ENCODE results near the gene ECT2.
A peak's percentile ranks its signal among the peaks of the same experiment; 100 is the strongest.
"Not testable (repeated sequence)": the region's sequence is repeated elsewhere in the genome, so short reads cannot be mapped to it uniquely, and the experiment has no call there.

The ECT2 gene, protein sequence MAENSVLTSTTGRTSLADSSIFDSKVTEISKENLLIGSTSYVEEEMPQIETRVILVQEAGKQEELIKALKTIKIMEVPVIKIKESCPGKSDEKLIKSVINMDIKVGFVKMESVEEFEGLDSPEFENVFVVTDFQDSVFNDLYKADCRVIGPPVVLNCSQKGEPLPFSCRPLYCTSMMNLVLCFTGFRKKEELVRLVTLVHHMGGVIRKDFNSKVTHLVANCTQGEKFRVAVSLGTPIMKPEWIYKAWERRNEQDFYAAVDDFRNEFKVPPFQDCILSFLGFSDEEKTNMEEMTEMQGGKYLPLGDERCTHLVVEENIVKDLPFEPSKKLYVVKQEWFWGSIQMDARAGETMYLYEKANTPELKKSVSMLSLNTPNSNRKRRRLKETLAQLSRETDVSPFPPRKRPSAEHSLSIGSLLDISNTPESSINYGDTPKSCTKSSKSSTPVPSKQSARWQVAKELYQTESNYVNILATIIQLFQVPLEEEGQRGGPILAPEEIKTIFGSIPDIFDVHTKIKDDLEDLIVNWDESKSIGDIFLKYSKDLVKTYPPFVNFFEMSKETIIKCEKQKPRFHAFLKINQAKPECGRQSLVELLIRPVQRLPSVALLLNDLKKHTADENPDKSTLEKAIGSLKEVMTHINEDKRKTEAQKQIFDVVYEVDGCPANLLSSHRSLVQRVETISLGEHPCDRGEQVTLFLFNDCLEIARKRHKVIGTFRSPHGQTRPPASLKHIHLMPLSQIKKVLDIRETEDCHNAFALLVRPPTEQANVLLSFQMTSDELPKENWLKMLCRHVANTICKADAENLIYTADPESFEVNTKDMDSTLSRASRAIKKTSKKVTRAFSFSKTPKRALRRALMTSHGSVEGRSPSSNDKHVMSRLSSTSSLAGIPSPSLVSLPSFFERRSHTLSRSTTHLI

DNA sequence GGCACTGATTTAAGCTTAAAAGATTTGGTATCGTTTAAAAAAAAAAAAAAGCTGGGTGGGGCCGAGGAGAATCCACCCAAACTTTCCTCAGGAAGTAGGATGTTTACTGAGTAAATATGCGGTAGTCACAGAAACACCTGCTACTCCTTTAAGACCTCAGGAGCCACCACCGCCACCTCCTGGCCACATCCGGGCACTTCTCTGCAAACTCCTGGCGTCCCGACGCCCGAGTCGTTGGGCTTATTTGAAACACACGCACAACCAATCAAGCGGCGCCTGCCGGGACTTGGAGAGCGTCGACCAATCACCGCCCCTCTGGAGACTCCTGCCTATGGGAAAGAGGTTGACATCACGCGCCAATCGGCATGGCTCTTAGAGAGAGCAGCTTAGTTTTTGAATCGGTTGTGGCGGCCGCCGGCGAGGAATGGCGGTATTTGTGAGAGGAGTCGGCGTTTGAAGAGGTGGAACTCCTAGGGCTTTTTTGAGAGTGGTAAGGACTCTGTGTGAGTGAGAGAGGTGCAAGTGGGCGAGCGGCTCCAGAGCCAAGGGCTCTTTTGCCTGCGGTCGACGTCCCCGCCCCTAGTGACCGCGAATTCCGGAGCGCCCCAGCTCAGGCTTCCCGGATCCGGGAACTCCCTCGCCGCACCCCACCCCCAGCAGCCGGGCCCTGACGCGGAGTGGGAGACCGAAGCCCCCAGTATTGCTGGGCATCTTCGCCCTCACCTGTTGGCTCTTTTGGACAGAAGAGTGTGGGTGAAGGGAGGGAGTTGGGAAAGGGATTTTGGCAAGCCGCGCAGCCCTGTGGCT is at the start of gene ECT2:
Gene ECT2, plus strand, starts transcription at position 359 of the 807 bp plus-strand sequence. CDS start 3,805 bp downstream, outside the sequence.
- DNase-seq (ENCODE audit: low read depth in 2 of 2), result peak; percentile 92 to 95

DNA sequence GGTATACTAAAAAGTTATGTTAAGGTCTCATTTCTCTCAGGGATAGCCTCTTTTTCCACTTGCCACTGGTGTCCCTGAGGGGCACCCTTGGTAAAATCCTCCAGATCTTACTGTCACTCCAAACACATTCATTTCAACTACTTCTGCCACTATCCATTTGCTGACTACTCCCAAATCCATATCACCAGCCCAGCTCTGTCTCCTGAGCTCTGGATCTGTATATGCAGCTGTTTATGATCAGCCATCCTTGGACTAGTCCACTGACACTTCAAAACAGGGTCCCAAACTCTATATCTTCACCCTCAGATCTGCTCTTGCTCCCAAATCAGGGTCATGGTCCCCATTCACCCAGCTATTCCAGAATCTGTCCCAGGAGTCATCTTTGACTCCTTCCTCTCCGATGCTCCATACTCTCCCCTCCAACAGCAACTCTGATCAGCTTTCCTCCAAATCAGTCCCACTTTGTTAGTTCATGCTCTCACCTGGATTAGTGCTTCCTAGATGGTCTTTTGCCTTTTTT is 49.5 kb upstream of the ECT2 start:
- DNase-seq (ENCODE audit: low read depth in 2 of 2), result no peak

- DNase-seq (ENCODE audit: low read depth in 2 of 2), result no peak
Measured at GRCh38 chr3:172701751-172702150, 48.8 kb upstream of the ECT2 start.

- no peak for DNase-seq (ENCODE audit: low read depth in 2 of 2)
Measured at GRCh38 chr3:172702256-172702655, 48.3 kb upstream of the ECT2 start.

DNA sequence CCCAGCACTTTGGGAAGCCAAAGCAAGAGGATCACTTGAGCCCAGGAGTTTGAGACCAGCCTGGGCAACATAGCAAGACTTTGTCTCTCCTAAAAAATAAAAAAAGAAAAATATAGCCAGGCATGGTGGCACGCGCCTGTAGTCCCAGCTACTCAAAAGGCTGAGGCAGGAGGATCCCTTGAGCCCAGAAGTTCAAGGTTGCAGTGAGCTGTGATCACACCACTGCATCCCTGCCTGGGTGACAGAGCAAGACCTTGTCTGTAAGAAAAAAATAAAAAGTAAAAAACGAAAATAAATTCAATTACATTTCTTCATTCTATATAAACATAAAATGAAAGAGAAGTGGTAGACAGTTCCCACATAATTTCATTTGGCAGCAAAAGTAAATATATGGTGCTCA is 47.8 kb upstream of the ECT2 start:
- not testable (repeated sequence) for DNase-seq (ENCODE audit: low read depth in 2 of 2)

GRCh38 chr3:172704001-172704400 is 46.5 kb upstream of the ECT2 start:
- no peak for DNase-seq (ENCODE audit: low read depth in 2 of 2)

DNA sequence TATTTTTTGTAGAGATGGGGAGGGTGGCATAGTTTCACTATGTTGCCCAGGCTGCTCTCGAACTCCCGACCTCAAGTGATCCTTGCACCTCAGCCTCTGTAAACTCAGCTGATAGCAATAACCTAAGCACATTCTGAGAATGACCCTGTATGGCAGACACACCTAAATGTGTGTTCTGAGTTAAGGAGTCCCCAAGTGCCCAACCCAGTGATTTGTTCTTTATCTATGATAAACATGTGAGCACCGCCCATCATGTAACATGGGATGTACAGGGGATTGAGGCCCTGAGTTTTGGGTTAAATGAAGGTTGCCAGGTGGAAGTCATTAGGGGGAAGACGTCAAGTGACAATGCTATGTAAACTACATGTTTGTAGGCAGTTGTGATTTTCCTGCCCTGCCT is 45.4 kb upstream of the ECT2 start:
- no peak for DNase-seq (ENCODE audit: low read depth in 2 of 2)

DNA sequence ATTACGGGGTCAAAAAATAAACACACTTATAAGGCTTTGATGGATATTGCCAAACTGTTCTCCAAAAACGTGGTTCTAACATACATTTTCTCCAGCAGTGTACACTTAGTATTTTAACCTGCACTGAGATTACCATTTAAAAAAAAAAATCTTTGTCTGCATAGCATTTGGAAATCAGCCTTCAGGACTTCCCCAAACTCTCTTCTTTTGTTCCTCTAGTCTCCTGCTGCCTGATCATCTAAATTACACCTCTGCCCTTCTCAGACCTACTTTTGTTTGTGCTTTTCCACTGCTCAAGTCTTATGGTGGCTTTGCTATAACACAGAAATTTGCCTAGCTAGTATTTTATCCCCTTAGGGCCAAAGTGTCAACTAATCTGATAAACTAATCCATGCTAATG is 43.5 kb upstream of the ECT2 start:
- DNase-seq (ENCODE audit: low read depth in 2 of 2), result no peak

DNA sequence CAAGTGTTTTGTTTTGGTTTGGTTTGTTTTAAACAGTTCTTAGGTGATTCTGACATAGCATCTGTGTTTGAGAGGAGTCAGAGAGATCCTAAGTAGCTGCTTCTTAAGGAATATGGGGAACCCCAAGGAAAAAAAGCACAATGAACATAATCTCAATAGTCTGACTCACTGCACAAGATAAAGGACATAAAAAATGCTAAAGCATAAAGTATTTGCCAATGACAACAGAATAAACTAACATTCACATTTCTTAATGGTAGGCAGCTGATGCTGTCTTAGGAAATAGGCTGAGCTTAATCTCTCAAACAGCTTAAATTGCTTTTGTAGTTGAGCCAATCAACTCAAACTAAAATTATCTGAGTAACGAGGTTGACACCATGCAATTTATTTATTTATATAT is 42.6 kb upstream of the ECT2 start:
- DNase-seq (ENCODE audit: low read depth in 2 of 2), result no peak

DNA sequence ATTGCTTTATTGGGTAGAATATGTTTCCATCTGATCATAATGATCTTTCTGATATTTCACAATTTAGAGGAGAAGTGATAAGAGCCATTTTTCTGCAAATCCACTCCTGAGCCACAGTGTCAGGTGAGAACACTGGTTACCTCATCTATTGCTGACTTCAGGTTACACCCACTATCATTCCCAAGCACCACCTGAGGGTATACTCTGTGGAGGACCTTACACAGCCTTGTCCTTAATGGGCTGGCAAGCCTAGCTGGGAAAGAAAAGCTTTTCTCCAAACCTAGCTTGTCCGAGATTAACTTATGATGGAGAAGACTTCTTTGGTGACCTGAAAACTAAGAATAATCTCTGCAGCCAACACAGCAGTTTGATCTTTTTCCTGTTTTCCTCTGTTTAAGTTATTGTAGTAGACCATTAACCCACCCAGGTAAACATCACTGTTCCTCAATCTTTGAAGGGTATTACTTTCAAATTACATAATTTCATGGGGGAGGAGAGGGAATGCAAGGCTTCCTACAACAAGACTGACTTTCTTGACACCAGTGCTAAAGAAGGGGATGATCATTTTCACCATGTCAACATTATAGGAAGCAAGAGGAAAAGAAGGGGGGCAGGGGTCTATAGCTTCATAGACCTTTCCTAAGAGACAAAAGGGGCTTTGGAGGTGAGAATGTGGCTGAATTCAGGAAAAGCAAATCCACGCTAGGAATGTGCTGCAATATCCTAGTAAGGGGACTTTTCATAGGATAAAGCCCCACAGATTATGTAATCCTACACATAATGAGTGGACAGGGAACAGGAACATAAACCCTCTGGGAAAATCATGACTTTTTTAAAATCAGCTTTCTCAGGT is 41.4 kb upstream of the ECT2 start:
- no peak for DNase-seq (ENCODE audit: low read depth in 2 of 2)

DNA sequence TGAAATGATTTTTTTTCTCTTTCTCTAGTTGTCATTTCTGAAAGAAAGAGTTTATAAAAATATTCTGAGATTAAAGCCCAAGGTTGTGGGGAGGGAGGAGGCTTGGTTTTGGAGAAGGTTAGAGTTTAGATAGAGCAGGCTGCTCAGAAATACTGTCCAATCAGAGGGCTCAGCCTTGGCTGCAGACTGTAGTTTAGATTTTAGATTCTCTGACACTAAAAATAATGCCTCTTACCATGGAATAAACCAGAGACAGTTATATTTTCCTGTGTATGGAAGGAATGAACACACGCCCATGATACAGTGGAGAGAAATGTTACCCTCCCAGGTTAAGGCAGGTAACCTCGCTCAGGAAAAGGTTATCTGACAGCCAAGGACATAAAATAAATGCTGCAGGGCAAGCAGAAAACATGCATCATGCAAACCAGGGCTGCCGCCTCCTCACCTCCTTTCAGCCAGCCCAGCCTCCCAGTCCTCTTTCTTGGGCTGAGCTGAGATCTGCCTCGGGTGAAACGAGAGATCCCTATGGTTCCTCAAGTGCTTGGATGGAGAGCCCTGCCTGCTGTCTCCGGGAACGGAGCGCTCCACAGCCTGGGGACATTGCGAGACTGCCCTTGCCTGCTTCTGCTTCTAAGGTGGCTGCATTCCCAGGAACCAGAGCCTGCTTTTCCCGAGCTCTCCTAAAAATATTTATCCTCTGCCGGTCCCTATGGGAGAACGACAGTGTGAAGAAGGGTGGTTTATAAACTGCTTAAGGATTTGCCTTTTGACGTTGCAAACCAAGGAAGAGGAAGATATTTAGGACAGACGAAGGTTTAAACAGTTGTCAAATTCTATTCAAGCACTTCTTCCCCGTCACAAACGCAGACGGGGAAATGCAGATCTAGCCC is 40.5 kb upstream of the ECT2 start:
- DNase-seq (ENCODE audit: low read depth in 2 of 2), result peak in 1 of 2 donors; percentile 8

- DNase-seq (ENCODE audit: low read depth in 2 of 2), result peak; percentile 65 to 68
Measured at GRCh38 chr3:172710664-172711453, 39.7 kb upstream of the ECT2 start, which contains the start of gene NCEH1. NCEH1 (minus strand) TSS chr3:172711067; CDS start chr3:172710984, 83 bp downstream.

- DNase-seq (ENCODE audit: low read depth in 2 of 2), result no peak
Measured at GRCh38 chr3:172711454-172711795, 39.1 kb upstream of the ECT2 start.

DNA sequence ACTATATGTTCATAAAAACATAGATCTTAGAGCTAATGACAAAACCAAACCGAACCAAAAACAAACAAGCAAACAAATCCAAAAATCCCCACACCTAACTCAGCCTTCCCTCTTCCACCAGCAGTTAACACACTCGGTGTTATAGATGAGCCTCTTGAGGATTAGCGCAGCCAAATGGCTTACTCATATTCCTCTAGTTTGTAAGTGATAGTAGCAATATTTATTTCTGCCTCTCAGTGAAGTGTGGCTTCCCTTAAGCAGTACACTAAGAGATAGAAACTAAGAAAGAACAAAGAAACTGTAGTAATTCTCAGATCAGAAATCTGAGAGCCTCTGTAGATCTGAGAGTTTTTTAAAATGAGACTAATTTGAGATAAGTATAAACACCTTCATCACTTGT is 37.2 kb upstream of the ECT2 start:
- no peak for DNase-seq (ENCODE audit: low read depth in 2 of 2)

GRCh38 chr3:172716476-172716875 is 34.0 kb upstream of the ECT2 start:
- no peak for DNase-seq (ENCODE audit: low read depth in 2 of 2)

GRCh38 chr3:172717493-172718088 is 32.9 kb upstream of the ECT2 start:
- DNase-seq (ENCODE audit: low read depth in 2 of 2), result no peak

DNA sequence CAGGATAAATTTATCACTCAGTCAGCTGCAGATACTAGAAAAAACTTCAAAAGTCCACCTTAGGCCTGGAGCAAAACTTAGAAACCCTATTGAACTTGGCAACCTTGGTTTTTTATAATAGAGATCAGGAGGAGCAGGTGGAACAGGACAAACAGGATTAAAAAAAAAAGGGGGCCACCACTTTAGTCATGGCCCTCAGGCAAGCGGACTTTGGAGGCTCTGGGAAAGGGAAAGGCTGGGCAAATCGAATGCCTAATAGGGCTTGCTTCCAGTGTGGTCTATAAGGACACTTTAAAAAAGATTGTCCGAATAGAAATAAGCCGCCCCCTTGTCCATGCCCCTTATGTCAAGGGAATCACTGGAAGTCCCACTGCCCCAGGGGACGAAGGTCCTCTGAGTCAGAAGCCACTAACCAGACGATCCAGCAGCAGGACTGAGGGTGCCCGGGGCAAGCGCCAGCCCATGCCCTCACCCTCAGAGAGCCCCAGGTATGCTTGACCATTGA is 27.9 kb upstream of the ECT2 start:
- not testable (repeated sequence) for DNase-seq (ENCODE audit: low read depth in 2 of 2)

DNA sequence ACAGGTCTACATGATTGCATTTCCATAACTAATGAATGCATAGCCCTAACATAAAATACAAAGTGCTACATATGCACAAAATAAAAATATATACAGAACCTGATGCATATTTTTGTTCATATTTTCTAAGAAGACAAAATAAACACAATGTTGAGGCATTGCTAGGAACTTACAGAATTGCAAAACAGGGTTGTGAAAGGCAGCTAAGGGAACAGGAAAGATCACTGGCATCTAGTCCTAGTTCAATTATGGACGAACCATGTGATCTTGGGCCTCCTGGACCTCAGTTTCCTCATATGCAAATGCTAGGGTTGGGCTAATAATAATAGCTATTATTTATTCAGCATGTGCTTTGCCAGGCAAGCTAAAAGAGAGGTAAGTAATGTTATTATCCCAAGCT is 24.1 kb upstream of the ECT2 start:
- no peak for DNase-seq (ENCODE audit: low read depth in 2 of 2)
